HTERT RPE-1 (cell line): ENCODE results near the gene IRF2BP2.

ENCODE experiments used
- in situ Hi-C: fragments of 300-500 bp; cut with MboI; formaldehyde crosslinking; loops from 4 replicates; pipeline ENCODE4 v1.14.3; 2020; ENCODE audit warnings: low sequenced_read_pairs

IRF2BP2 gene

GRCh38 chr1:234559902-234560676 lies 49.9 kb downstream of the IRF2BP2 start:
- in situ Hi-C loops, result no loop called here

- in situ Hi-C loops, result no loop called here
Observed at GRCh38 chr1:234559152-234559901, 50.7 kb downstream of the IRF2BP2 start.

GRCh38 chr1:234558330-234558836 lies 51.6 kb downstream of the IRF2BP2 start:
- in situ Hi-C loops, result no loop called here

GRCh38 chr1:234556245-234556943 lies 53.6 kb downstream of the IRF2BP2 start:
- in situ Hi-C loops, result no loop called here

GRCh38 chr1:234555390-234556024 lies 54.5 kb downstream of the IRF2BP2 start:
- in situ Hi-C loops, result no loop called here

GRCh38 chr1:234554698-234555311 lies 55.2 kb downstream of the IRF2BP2 start:
- in situ Hi-C loops, result no loop called here
